ENCODE results near the gene PRKAR1B.

DNA sequence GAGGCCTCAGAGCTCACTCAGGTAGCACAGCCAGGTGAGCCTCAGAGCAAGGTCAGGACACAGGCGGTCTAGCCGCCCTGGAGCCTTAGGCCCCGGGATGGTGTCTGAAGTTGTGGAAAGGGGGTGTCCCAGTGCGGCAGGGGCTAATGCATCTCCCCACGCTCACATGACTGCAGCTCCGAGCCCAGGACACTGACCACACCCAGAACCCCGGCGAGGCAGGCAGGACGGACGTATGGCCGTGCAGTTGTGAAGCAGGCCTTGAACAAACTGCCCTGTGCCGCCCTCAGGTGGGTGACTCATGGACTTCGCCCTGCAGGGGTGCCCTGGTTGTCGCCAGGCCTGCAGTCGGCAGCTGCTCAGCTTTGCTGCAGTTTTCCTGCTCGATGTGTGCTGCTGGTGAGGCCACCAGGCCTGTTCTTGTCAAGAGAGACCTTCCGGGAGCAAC is 5.0 kb upstream of the PRKAR1B start:
- TF ChIP-seq, protein P1, sequence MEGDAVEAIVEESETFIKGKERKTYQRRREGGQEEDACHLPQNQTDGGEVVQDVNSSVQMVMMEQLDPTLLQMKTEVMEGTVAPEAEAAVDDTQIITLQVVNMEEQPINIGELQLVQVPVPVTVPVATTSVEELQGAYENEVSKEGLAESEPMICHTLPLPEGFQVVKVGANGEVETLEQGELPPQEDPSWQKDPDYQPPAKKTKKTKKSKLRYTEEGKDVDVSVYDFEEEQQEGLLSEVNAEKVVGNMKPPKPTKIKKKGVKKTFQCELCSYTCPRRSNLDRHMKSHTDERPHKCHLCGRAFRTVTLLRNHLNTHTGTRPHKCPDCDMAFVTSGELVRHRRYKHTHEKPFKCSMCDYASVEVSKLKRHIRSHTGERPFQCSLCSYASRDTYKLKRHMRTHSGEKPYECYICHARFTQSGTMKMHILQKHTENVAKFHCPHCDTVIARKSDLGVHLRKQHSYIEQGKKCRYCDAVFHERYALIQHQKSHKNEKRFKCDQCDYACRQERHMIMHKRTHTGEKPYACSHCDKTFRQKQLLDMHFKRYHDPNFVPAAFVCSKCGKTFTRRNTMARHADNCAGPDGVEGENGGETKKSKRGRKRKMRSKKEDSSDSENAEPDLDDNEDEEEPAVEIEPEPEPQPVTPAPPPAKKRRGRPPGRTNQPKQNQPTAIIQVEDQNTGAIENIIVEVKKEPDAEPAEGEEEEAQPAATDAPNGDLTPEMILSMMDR (conservative IDR thresholded peaks at IDR 0.05; ENCODE audit: low read length) = no peak
- TF ChIP-seq EZH2phosphoT487 (IDR thresholded peaks at IDR 0.05; ENCODE audit: borderline replicate concordance, low read depth, low read length) = no peak
